ENCODE results near the gene SH2D7.

Gene SH2D7

DNA sequence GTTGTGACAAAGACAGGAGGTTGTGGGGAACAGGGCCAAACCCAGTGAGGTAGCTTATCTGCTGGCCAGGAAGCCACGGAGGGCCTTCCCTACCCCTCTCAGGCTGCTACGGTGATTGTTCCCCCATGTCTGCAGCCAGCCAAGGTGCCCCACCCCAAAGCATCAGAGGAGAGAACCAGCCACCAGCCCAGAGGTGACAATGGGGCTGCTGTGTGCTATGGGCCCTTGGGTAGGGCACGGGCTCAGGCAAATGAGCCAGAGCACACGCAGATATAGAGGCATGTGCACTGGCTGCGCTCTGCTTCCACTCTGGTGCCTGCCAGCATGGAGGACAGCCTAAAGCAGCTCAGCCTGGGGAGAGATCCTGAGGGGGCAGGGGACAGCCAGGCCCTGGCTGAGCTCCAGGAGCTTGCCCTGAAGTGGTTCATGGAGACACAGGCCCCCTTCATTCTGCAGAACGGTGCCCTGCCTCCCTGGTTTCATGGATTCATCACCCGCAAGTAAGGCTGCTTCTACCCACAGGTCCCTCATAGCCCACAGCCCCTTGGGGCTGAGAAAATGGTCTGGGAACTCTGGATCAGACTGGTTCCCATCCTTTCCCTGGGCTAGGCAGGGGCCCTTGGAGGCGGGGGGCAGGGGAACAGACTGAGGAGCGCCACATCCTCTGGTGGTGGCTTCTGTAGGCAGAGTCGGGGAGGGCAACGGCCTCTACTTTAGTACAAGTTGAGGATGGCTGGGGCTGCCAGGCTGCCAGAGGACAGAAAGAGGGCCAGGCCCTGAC is at the start of gene SH2D7:
Gene SH2D7 (plus strand): TSS at position 301 of the 781 bp plus-strand sequence. CDS start 24 bp downstream, at position 325.
- DNase-seq: no peak

DNA sequence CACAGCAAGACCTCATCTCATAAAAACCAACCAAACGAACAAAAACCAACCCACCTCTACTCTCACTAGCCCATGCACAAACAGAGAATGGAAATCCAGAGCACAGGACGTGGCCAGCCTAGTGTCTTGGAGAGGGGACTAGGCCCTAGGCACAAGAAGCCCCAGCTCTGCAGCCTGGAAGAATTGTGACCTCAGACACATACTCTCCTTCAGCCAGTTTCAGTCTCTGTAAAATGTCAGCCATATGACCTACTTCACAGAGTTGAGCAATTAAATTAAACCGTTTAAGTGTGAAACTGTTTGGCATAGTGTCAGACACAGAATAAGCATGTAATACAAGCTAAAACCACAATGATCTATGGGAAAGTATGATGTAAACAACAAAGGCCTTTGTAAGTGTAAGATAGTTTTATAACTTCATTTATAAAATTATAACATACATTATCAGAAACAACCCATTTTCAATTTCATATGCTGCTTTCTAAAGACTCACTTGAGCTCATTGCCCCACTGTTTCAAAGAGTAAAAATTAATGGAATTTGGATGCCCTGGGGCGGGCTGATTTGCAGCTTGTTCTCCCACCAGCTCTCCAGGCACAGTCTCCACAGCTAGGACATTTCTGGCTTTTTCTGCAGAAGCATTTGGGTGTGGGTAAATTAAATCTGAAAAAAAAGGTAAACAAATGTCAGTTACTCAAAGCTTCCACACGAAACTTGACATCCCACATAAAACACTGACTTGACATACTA is 47.8 kb upstream of the SH2D7 start:
- no peak for DNase-seq

DNA sequence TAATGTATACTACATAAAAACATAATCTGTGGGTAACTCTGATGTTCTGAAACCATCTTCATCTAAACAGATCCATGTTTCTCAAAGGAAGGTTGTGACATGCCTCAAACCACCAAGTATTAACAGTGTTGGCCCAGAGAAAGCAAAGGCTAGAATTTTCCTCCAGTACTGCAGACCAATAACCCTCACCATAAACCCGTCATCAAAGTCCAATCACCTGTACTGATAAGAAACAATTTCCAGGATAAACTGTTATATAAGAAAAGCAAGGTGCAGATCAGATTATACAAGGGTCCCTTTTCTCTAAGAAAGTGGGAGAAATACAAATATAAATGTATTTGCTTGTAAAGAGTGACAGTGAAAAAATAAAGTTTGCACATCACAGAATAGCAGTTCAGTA is 47.2 kb upstream of the SH2D7 start:
- no peak for DNase-seq

GRCh38 chr15:78046796-78047341 is 45.5 kb upstream of the SH2D7 start:
- no peak for DNase-seq

- no peak for DNase-seq
These were observed 44.4 kb upstream of the SH2D7 start for GRCh38 chr15:78047761-78048627.

GRCh38 chr15:78048628-78048920 is 43.8 kb upstream of the SH2D7 start:
- no peak for DNase-seq

- no peak for DNase-seq
These were observed 42.5 kb upstream of the SH2D7 start for GRCh38 chr15:78049691-78050440.

- DNase-seq: no peak
These were observed 41.9 kb upstream of the SH2D7 start for GRCh38 chr15:78050441-78050809.

GRCh38 chr15:78050826-78051225 is 41.5 kb upstream of the SH2D7 start:
- DNase-seq: no peak

DNA sequence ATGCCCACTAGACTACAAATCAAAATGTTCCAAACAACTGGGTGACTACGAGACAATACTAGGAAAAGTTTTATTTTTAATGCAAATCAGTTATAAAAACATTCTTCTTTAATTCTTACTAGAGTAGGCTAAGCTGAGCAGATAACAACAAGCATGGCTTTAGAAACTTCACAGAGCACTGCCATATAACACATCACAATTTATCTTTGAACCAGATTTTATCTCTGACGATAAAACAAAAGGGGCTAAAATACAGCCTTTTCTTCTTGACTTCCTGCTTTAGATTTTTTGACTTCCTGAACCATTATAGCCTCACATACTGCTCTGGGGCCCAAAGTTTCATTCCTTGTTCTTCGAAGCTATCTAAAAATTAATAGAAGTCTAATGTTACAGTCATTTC is 40.8 kb upstream of the SH2D7 start:
- no peak for DNase-seq

DNA sequence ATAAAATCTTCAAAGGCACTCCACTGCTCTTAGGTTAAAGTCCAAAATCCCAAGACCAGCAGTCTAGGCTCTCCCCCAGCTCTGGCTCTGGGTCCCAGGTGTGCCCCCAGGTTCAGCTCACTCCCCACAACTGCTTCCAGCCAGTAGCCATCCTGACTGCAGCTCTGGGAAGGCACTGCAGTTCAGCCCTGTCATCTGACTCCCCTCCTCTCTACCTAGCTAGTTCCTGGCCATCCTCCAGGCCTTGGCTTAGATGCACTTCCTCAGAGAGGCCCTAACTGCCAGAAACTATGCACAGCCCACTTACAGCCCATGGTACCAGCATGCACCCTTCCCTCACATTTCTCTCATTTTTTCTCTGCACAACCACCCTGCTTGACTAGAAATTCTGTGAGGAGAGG is 40.4 kb upstream of the SH2D7 start:
- DNase-seq: no peak

- DNase-seq: no peak
These were observed 39.8 kb upstream of the SH2D7 start for GRCh38 chr15:78052545-78052944.

GRCh38 chr15:78054518-78054917 is 37.8 kb upstream of the SH2D7 start:
- no peak for DNase-seq

GRCh38 chr15:78054966-78055365 is 37.4 kb upstream of the SH2D7 start:
- no peak for DNase-seq

DNA sequence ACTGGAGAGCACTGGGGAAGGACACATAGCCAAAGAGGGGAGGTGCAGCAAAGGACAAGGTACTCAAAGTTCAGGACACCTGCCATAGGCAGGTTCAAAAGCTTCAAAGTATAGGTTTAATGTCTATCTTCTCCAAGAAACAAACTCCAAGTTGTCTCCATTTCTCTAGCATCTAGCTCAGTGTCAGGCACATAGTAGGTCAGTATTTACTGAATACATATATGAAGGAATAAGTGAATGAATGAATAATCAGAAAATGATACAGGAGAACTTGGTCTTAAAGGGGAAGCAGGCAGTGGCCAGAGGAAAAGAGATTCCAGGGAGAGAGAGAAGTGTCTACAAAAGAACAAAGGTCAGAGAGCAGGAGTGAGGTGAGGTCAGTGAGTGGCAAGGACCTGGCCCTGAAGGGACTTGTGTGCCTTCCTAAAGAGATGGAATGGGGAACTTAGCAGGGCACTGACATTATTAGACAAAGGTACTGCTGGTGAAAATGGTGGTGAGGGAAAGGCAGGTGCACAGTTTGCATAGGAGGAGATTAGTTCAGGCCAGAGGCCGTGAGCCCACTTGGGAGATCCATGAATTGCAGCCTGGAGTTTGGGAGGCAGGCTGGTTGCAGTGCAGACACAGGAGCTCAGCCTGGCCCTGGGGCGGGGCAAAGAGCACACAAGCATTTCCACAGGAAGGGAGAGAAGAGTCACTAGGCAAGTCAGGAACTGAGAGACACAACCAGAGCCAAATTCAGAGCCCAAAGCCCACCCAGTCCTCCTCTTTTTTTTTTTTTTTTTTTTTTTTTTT is 36.2 kb upstream of the SH2D7 start:
- no peak for DNase-seq

GRCh38 chr15:78056714-78057269 is 35.6 kb upstream of the SH2D7 start:
- DNase-seq: no peak

DNA sequence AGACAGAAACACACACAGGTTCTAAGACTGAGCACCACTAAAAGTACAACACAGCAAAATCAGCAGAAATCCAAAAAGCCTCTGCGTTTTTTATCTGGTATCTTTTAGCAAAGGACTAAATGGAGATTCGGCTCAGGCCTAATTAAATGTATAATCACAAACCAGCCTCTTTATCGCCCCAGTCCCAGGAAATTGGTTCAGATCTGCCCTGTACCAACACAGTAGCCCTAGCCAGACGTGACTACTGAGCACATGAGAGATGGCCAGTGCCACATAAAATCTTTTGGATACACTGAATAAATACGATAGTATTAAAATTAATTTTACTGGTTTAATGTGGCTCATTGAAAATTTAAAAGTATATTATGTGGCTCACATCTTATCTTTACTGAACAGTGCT is 34.6 kb upstream of the SH2D7 start:
- no peak for DNase-seq

- DNase-seq: no peak
These were observed 33.9 kb upstream of the SH2D7 start for GRCh38 chr15:78058401-78058935.

DNA sequence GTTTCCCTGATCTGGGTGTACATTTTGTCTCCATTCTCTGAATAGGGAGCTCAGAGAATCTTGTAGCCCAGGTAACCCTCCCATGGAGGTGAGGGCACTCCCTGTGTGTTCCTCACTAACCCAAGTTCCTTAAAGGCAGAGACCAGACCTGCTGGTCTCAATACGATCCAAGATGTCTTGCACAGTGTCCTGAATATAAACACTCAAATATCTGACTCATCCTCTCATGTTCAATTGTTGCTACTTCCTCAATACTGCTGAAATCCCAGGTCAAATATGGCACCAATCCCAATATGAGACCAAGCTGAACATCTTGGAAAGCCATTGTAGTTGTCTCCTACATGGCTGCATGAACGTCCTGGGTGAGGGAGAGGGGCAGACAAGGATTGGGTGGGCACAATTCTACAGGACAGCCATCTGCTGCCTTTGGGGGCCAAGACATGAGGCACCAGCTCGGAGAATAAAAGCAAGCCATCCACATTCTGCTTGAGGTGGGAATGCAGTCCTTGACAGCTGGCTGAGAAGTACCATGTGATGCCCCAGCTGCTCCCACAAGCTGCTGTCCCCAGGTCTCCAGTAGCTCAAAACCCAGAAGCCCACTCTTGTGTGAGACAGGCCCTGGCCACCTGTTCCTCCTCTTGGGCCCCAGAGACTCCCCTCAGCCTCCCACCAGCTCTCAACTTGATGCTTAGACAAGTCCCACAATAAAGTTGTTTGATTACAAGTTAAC is 33.1 kb upstream of the SH2D7 start:
- DNase-seq: no peak

- DNase-seq: no peak
These were observed 32.1 kb upstream of the SH2D7 start for GRCh38 chr15:78060232-78060631.
